PC-9 (cell line): Measurements from ENCODE around the gene RHOT1. TPM values are rescaled to one million over a fixed set of nuclear protein-coding genes. Genes with fewer than 3 reads are reported as not detected.

ENCODE experiments used
- BruUV-seq: library from RNA; stranded (reverse); fragments of 400-500 nt; replicated peaks from 2 replicates; lab custom pipeline; 2021; lab: Mats Ljungman, UMichigan
- CTCF ChIA-PET: fragments of 300-600 bp; sonication (Branson Sonifier 250); formaldehyde crosslinking; loops from one replicate; lab custom pipeline; 2022; ENCODE audit warnings: antibody characterized with exemption; lab: Charles Lee
- POLR2A ChIA-PET: fragments of 300-600 bp; sonication (Branson Sonifier 250); formaldehyde crosslinking; loops from one replicate; lab custom pipeline; 2022; ENCODE audit warnings: antibody characterized with exemption; ENCODE audit not compliant: unreplicated experiment; lab: Charles Lee
- DNase-seq, 2 experiments: peaks; one replicate each; pipeline versions ENCODE4 v3.0.0 to v3.0.0-alpha.2; 2015 to 2022; ENCODE audit warnings: mixed read lengths in 1 of 2
- H2AFZ ChIP-seq: fragments of 200-600 bp; sonication (generic); 2 replicates; pipeline ENCODE4 v1.8.1; 2017; ENCODE audit warnings: antibody characterized with exemption
- H3F3A ChIP-seq: fragments of 200-600 bp; sonication (generic); 2 replicates; pipeline ENCODE4 v1.8.1; 2017; ENCODE audit warnings: antibody characterized with exemption, mild to moderate bottlenecking, low read depth; ENCODE audit not compliant: insufficient read depth
- H3K27ac ChIP-seq: fragments of 200-600 bp; sonication (generic); 2 replicates; pipeline ENCODE4 v1.6.1; 2016; ENCODE audit warnings: mixed run types
- H3K27me3 ChIP-seq: fragments of 200-600 bp; sonication (generic); 2 replicates; pipeline ENCODE4 v1.6.1; 2016; ENCODE audit warnings: low read depth, mixed run types; ENCODE audit not compliant: insufficient read depth
- H3K36me3 ChIP-seq: fragments of 200-600 bp; sonication (generic); 2 replicates; pipeline ENCODE4 v1.6.1; 2016; ENCODE audit warnings: low read depth, mixed run types
- H3K4me1 ChIP-seq: fragments of 200-600 bp; sonication (generic); replicated peaks from 2 replicates; pipeline ENCODE4 v1.6.1; 2016; ENCODE audit warnings: mixed run types; ENCODE audit not compliant: insufficient read depth
- H3K4me2 ChIP-seq: fragments of 200-600 bp; sonication (generic); 2 replicates; pipeline ENCODE4 v1.6.1; 2017; ENCODE audit warnings: mixed run types
- H3K4me3 ChIP-seq: fragments of 200-600 bp; sonication (generic); 2 replicates; pipeline ENCODE4 v1.6.1; 2016; ENCODE audit warnings: mixed run types
- H3K79me2 ChIP-seq: fragments of 200-600 bp; sonication (generic); 2 replicates; pipeline ENCODE4 v1.6.1; 2017; ENCODE audit warnings: low read depth, mixed run types
- H3K9me2 ChIP-seq: fragments of 200-600 bp; sonication (generic); 2 replicates; pipeline ENCODE4 v1.8.1; 2017; ENCODE audit warnings: mild to moderate bottlenecking; ENCODE audit not compliant: insufficient read depth
- H3K9me3 ChIP-seq: fragments of 200-600 bp; sonication (generic); 2 replicates; pipeline ENCODE4 v1.8.1; 2016; ENCODE audit warnings: low read depth; ENCODE audit not compliant: insufficient read depth
- H4K20me1 ChIP-seq: fragments of 200-600 bp; sonication (generic); 2 replicates; pipeline ENCODE4 v1.8.1; 2017; ENCODE audit not compliant: insufficient read depth
- CTCF ChIP-seq: fragments of 200-600 bp; sonication (generic); conservative IDR thresholded peaks from 2 replicates; pipeline ENCODE4 v1.6.1; 2017; ENCODE audit warnings: mixed run types, antibody characterized with exemption, mild to moderate bottlenecking, moderate library complexity
- EZH2 ChIP-seq: fragments of 200-600 bp; sonication (generic); IDR thresholded peaks from 2 replicates; pipeline ENCODE4 v1.8.0; 2017; ENCODE audit warnings: antibody characterized with exemption, low read depth
- intact Hi-C: fragments of 100-400 bp; cut with micrococcal nuclease; formaldehyde crosslinking; loops from one replicate; pipeline ENCODE4 v1.10.0; 2022; ENCODE audit not compliant: unreplicated experiment
- total RNA-seq: library from RNA; stranded (reverse); gene quantifications from 2 replicates; pipeline ENCODE4 v1.2.3, GENCODE V29; 2021

RHOT1 gene
- total RNA-seq, 1 experiment from 2014 or later, result 28.3 TPM

GRCh38 chr17:32239456-32239855 is 97.2 kb downstream of the RHOT1 start:
- ChIA-PET POLR2A (no interaction called here), CTCF (no interaction called here)
- intact Hi-C loops, result no loop called here
- Histone ChIP-seq H4K20me1 (no peaks in the 10 kb centered on the region), H3K36me3 (no peaks in the 10 kb centered on the region), H3K9me3 (no peaks in the 10 kb centered on the region), H3K27ac (no peak overlapping the region), H3F3A (no peaks in the 10 kb centered on the region), H3K79me2 (no peaks in the 10 kb centered on the region), H3K9me2 (no peaks in the 10 kb centered on the region), H3K4me2 (no peak overlapping the region), H2AFZ (no peak overlapping the region), H3K4me1 (no peaks in the 10 kb centered on the region), H3K27me3 (no peaks in the 10 kb centered on the region), H3K4me3 (no peak overlapping the region)
- no peak for DNase-seq
- BruUV-seq, result no TSS peak
- TF ChIP-seq EZH2, result no peak
- no peak for TF ChIP-seq CTCF

- no peak overlapping the region for H3K4me3 ChIP-seq
- no peaks in the 10 kb centered on the region for H3K4me1 ChIP-seq
- H3K9me2 ChIP-seq, result no peaks in the 10 kb centered on the region
- H3F3A ChIP-seq, result no peaks in the 10 kb centered on the region
- H4K20me1 ChIP-seq, result no peaks in the 10 kb centered on the region
- H2AFZ ChIP-seq, result no peak overlapping the region
- TF ChIP-seq EZH2, result no peak
- no peak for TF ChIP-seq CTCF
- ChIA-PET CTCF (no interaction called here), POLR2A (no interaction called here)
- H3K79me2 ChIP-seq, result no peaks in the 10 kb centered on the region
- no peaks in the 10 kb centered on the region for H3K9me3 ChIP-seq
- H3K4me2 ChIP-seq, result no peak overlapping the region
- BruUV-seq, result no TSS peak
- H3K36me3 ChIP-seq, result no peaks in the 10 kb centered on the region
- intact Hi-C loops, result no loop called here
- DNase-seq, result no peak
- H3K27me3 ChIP-seq, result no peaks in the 10 kb centered on the region
- no peak overlapping the region for H3K27ac ChIP-seq
Measured at GRCh38 chr17:32240750-32241149, 98.4 kb downstream of the RHOT1 start.

- no TSS peak for BruUV-seq
- Histone ChIP-seq H3K27me3 (no peaks in the 10 kb centered on the region), H3K9me2 (no peaks in the 10 kb centered on the region), H3K79me2 (no peaks in the 10 kb centered on the region), H3K4me2 (no peak overlapping the region), H3F3A (no peaks in the 10 kb centered on the region), H3K27ac (no peak overlapping the region), H3K4me3 (no peak overlapping the region), H3K36me3 (no peaks in the 10 kb centered on the region), H4K20me1 (no peaks in the 10 kb centered on the region), H3K9me3 (no peaks in the 10 kb centered on the region), H2AFZ (no peak overlapping the region), H3K4me1 (no peaks in the 10 kb centered on the region)
- ChIA-PET CTCF (no interaction called here), POLR2A (no interaction called here)
- DNase-seq, result no peak
- intact Hi-C loops, result no loop called here
- TF ChIP-seq EZH2, result no peak
- no peak for TF ChIP-seq CTCF
Measured at GRCh38 chr17:32241640-32242039, 99.3 kb downstream of the RHOT1 start.
